T follicular helper cell (primary cell): ENCODE results near the gene STPG4.

ENCODE experiments used
- DNase-seq: peaks from one replicate; pipeline ENCODE4 v3.0.0-alpha.2; 2020; ENCODE audit warnings: low read depth

The STPG4 gene

GRCh38 chr2:47072018-47072691 lies 83.0 kb downstream of the STPG4 start:
- DNase-seq: no peak

GRCh38 chr2:47070920-47071824 lies 83.9 kb downstream of the STPG4 start:
- no peak for DNase-seq

GRCh38 chr2:47070155-47070919 lies 84.8 kb downstream of the STPG4 start:
- no peak for DNase-seq

GRCh38 chr2:47069628-47070154 lies 85.4 kb downstream of the STPG4 start:
- DNase-seq: no peak

GRCh38 chr2:47068981-47069627 lies 86.0 kb downstream of the STPG4 start:
- DNase-seq: no peak

GRCh38 chr2:47067788-47068407 lies 87.2 kb downstream of the STPG4 start:
- no peak for DNase-seq

- DNase-seq: no peak
Observed at GRCh38 chr2:47065771-47066380, 89.2 kb downstream of the STPG4 start.

- no peak for DNase-seq
Observed at GRCh38 chr2:47065343-47065742, 89.8 kb downstream of the STPG4 start.

- DNase-seq: no peak
Observed at GRCh38 chr2:47064106-47064505, 91.0 kb downstream of the STPG4 start.

GRCh38 chr2:47063538-47063930 lies 91.6 kb downstream of the STPG4 start:
- DNase-seq: no peak

- no peak for DNase-seq
Observed at GRCh38 chr2:47062681-47063537, 92.2 kb downstream of the STPG4 start.

GRCh38 chr2:47061944-47062678 lies 93.0 kb downstream of the STPG4 start:
- no peak for DNase-seq

- DNase-seq: no peak
Observed at GRCh38 chr2:47060652-47061170, 94.4 kb downstream of the STPG4 start.

GRCh38 chr2:47058003-47058931 lies 96.8 kb downstream of the STPG4 start:
- DNase-seq: no peak

GRCh38 chr2:47057687-47058002 lies 97.5 kb downstream of the STPG4 start:
- no peak for DNase-seq

GRCh38 chr2:47056868-47057686 lies 98.0 kb downstream of the STPG4 start:
- DNase-seq: no peak

- no peak for DNase-seq
Observed at GRCh38 chr2:47056374-47056773, 98.7 kb downstream of the STPG4 start.
